ENCODE results near the gene NANP. TPM values are rescaled to one million over a fixed set of nuclear protein-coding genes. Genes with fewer than 3 reads are reported as not detected.
"Not testable (repeated sequence)": the region's sequence is repeated elsewhere in the genome, so short reads cannot be mapped to it uniquely, and the experiment has no call there.

The NANP gene
- 2.8 TPM for total RNA-seq
- long read RNA-seq, transcript NANP-201 (2 exons, 3,964 nt): major isoform, 8 of 9 reads
- long read RNA-seq, partial matches to known transcripts: 0 of 9 reads
- long read RNA-seq, other reads (novel, unspliced or antisense): 1 of 9 reads

GRCh38 chr20:25623736-25624499 lies at the start of gene NANP:
Gene NANP (minus strand): TSS chr20:25624014. CDS start chr20:25623948, 66 bp downstream.
- intact Hi-C loops (cut with DNase I): loop anchor here (5.0 kb wide), 1 partner anchor 73 kb away; the partner anchor contains the start of gene ZNF337
- DNase-seq (ENCODE audit: low spot score): peak; percentile 96

GRCh38 chr20:25672659-25673235 lies 48.9 kb upstream of the NANP start:
- intact Hi-C loops (cut with DNase I): no loop called here
- DNase-seq (ENCODE audit: low spot score): no peak

GRCh38 chr20:25669826-25670422 lies 46.1 kb upstream of the NANP start:
- intact Hi-C loops (cut with DNase I): no loop called here
- DNase-seq (ENCODE audit: low spot score): no peak

- intact Hi-C loops (cut with DNase I): no loop called here
Measured at GRCh38 chr20:25668446-25668845, 44.6 kb upstream of the NANP start.

GRCh38 chr20:25659999-25660398 lies 36.2 kb upstream of the NANP start:
- intact Hi-C loops (cut with DNase I): no loop called here
- DNase-seq (ENCODE audit: low spot score): no peak

More at GRCh38 chr20:25668446-25668845, 44.6 kb upstream of the NANP start:
- DNase-seq (ENCODE audit: low spot score): no peak

- intact Hi-C loops (cut with DNase I): no loop called here
- no peak for DNase-seq (ENCODE audit: low spot score)
Measured at GRCh38 chr20:25654487-25654886, 30.7 kb upstream of the NANP start.

GRCh38 chr20:25652866-25653265 lies 29.1 kb upstream of the NANP start:
- intact Hi-C loops (cut with DNase I); DNase-seq (ENCODE audit: low spot score): not testable (repeated sequence)

- intact Hi-C loops (cut with DNase I): no loop called here
- DNase-seq (ENCODE audit: low spot score): no peak
Measured at GRCh38 chr20:25644814-25645213, 21.0 kb upstream of the NANP start.

- DNase-seq (ENCODE audit: low spot score): no peak
- intact Hi-C loops (cut with DNase I): no loop called here
Measured at GRCh38 chr20:25643716-25644115, 19.9 kb upstream of the NANP start.

- DNase-seq (ENCODE audit: low spot score): no peak
- intact Hi-C loops (cut with DNase I): no loop called here
Measured at GRCh38 chr20:25637247-25637646, 13.4 kb upstream of the NANP start.

- DNase-seq (ENCODE audit: low spot score): no peak
- intact Hi-C loops (cut with DNase I): no loop called here
Measured at GRCh38 chr20:25632940-25633790, 9.4 kb upstream of the NANP start.

GRCh38 chr20:25630615-25631014 lies 6.8 kb upstream of the NANP start:
- DNase-seq (ENCODE audit: low spot score); intact Hi-C loops (cut with DNase I): not testable (repeated sequence)

GRCh38 chr20:25629816-25630499 lies 6.1 kb upstream of the NANP start:
- intact Hi-C loops (cut with DNase I): no loop called here

GRCh38 chr20:25626779-25627178 lies 3.0 kb upstream of the NANP start:
- intact Hi-C loops (cut with DNase I): no loop called here
- DNase-seq (ENCODE audit: low spot score): no peak

More at GRCh38 chr20:25629816-25630499, 6.1 kb upstream of the NANP start:
- DNase-seq (ENCODE audit: low spot score): no peak

GRCh38 chr20:25624500-25624939 lies 706 bp upstream of the NANP start:
- DNase-seq (ENCODE audit: low spot score): no peak
- intact Hi-C loops (cut with DNase I): loop anchor here (5.0 kb wide), 1 partner anchor 73 kb away; the partner anchor contains the start of gene ZNF337

- no peak for DNase-seq (ENCODE audit: low spot score)
- intact Hi-C loops (cut with DNase I): loop anchor here (5.0 kb wide), 1 partner anchor 74 kb away; the partner anchor contains the start of gene ZNF337
Measured at GRCh38 chr20:25623225-25623735, 534 bp downstream of the NANP start.

GRCh38 chr20:25622450-25623224 lies 1.2 kb downstream of the NANP start:
- no peak for DNase-seq (ENCODE audit: low spot score)
- intact Hi-C loops (cut with DNase I): loop anchor here (5.0 kb wide), 1 partner anchor 75 kb away; the partner anchor contains the start of gene ZNF337

- no peak for DNase-seq (ENCODE audit: low spot score)
- intact Hi-C loops (cut with DNase I): loop anchor here (5.0 kb wide), 1 partner anchor 75 kb away; the partner anchor contains the start of gene ZNF337
Measured at GRCh38 chr20:25622049-25622448, 1.8 kb downstream of the NANP start.

All from cardiac septum (tissue), 1 donor.